IMR-90 (cell line): ENCODE data around the gene FEZ2.

Experiments
- POLR2A ChIP-seq: IDR thresholded peaks from 2 replicates; pipeline ENCODE4 v1.6.1; 2012; ENCODE audit warnings: mild to moderate bottlenecking, low read depth, low read length
- TF ChIP-seq, protein P1 (sequence below): conservative IDR thresholded peaks from 2 replicates; pipeline ENCODE4 v1.5.1; 2012; ENCODE audit warnings: mild to moderate bottlenecking, low read depth, low read length, improper control_type of control experiment

DNA sequence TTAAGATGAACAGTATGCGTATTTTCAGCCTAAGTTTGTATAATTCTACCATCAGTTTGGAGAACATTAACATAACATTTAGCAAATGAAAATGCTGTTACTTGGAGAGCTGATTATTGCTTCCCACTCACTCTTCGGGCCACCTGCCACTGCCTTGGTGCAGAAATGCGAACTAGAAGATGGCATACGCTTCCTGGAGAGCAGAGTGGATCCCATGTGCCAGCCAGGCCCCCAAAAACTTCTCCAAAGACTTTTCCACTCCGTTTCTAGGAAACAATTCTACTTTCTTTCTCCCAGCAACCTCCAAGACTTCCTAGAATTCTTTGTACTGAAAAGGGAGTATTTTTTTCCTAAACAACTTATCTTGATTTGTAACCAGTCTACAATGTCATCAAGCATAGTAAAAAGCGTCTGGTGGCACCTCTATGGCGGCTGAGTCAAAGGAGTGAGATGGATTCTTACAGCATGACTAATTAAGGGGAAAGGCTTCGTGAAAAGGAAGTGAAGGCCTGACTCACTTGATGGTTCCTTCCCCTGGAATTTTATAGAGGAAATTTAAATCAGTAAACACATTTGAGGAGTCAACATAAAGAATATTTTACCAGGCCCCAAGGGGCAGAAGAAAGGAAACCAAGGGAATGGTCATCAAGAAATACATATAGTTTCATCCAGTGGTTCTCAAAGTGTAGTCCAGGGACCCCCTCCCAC, 36.6 kb downstream of the FEZ2 start:
- TF ChIP-seq, protein P1, sequence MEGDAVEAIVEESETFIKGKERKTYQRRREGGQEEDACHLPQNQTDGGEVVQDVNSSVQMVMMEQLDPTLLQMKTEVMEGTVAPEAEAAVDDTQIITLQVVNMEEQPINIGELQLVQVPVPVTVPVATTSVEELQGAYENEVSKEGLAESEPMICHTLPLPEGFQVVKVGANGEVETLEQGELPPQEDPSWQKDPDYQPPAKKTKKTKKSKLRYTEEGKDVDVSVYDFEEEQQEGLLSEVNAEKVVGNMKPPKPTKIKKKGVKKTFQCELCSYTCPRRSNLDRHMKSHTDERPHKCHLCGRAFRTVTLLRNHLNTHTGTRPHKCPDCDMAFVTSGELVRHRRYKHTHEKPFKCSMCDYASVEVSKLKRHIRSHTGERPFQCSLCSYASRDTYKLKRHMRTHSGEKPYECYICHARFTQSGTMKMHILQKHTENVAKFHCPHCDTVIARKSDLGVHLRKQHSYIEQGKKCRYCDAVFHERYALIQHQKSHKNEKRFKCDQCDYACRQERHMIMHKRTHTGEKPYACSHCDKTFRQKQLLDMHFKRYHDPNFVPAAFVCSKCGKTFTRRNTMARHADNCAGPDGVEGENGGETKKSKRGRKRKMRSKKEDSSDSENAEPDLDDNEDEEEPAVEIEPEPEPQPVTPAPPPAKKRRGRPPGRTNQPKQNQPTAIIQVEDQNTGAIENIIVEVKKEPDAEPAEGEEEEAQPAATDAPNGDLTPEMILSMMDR = no peak
- TF ChIP-seq POLR2A = no peak
